ENCODE measurements around the gene SLC2A1. TPM values are rescaled to one million over a fixed set of nuclear protein-coding genes. Genes with fewer than 3 reads are reported as not detected.

Gene SLC2A1
- total RNA-seq, 2 experiments from 2014 or later: 158 to 162 TPM

DNA sequence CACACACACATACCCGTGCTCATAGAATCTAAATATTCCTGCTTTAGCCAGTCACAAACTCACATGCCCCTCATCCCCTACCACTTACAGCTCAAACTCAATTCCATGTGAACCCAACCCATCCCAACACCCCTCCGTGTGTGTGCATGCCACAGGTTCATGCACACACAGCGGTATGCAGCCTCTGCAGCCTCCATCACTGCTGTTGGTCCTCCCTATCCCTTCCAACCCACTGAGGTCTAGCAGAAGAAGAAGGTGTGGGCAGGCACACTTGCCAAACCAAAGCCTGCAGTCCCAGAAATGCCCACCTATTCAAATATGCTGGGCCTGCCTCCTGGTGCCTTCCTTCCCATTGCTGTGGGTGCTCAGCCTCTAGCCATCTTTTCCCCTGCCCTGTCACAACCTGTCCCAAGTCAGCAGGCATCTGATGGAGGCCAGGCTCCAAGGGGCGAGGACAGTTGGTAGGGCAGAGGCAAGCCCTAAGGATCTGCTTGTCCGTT, 26.2 kb downstream of the SLC2A1 start:
- DNase-seq: peak; percentile 34
- Mint-ChIP-seq H3K27ac (peak overlapping the region; percentile 91), H3K27me3 (no peaks in the 10 kb centered on the region), H3K4me1 (ENCODE audit: low read depth) (peaks cover 81% of the 10 kb centered on the region), H3K36me3 (ENCODE audit: low read depth) (peaks cover 84% of the 10 kb centered on the region), H3K4me3 (peak overlapping the region; percentile 60), H3K9me3 (no peaks in the 10 kb centered on the region)
- no peak for ATAC-seq
- CTCF ChIA-PET: interaction anchor here (0.8 to 1.6 kb wide), 7 partner anchors 9 to 110 kb away, joined by 3 to 9 read pairs (median 3); no protein-coding TSS in a partner anchor
- intact Hi-C loops (cut with micrococcal nuclease): no loop called here
- TF ChIP-seq, protein P1, sequence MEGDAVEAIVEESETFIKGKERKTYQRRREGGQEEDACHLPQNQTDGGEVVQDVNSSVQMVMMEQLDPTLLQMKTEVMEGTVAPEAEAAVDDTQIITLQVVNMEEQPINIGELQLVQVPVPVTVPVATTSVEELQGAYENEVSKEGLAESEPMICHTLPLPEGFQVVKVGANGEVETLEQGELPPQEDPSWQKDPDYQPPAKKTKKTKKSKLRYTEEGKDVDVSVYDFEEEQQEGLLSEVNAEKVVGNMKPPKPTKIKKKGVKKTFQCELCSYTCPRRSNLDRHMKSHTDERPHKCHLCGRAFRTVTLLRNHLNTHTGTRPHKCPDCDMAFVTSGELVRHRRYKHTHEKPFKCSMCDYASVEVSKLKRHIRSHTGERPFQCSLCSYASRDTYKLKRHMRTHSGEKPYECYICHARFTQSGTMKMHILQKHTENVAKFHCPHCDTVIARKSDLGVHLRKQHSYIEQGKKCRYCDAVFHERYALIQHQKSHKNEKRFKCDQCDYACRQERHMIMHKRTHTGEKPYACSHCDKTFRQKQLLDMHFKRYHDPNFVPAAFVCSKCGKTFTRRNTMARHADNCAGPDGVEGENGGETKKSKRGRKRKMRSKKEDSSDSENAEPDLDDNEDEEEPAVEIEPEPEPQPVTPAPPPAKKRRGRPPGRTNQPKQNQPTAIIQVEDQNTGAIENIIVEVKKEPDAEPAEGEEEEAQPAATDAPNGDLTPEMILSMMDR (IDR thresholded peaks at IDR 0.05): no peak
- POLR2A ChIA-PET: interaction anchor here (0.5 to 1.6 kb wide), 8 partner anchors 8 to 1980 kb away, joined by 3 to 6 read pairs (median 3); no protein-coding TSS in a partner anchor

DNA sequence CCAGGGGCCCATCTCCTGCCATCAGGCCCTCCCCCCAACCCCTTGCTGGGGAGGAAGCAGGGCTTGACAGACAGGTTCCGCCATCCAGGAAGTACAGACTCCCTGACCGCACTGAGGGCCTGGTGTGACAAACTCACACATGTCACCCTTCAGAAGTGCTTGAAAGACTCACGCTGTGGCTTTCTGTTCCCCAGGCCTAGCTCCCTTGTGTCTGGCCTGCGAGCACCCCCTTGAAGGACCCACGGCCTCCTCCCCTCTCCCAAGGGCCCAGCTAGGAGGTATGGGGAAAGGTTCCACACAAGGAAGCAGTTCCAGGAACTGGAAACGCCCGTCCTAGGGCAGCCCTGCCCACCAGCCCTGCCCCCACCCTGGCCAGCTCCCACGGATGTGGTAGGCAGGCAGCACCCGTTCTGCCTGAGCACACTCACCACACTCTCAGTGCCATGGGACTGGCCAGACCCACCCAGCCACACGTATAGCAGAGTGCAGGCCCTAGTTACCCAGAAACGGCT, 26.7 kb downstream of the SLC2A1 start:
- CTCF ChIA-PET: interaction anchor here (0.7 to 1.6 kb wide), 10 partner anchors 9 to 202 kb away, joined by 3 to 9 read pairs (median 4); no protein-coding TSS in a partner anchor
- peaks cover 79% of the 10 kb centered on the region for H3K4me1 Mint-ChIP-seq (ENCODE audit: low read depth)
- peak overlapping the region; percentile 91 for H3K27ac Mint-ChIP-seq
- DNase-seq (peak; percentile 91), ATAC-seq (peak; percentile 78)
- TF ChIP-seq, protein P1 (IDR thresholded peaks at IDR 0.05): no peak
- no peaks in the 10 kb centered on the region for H3K27me3 Mint-ChIP-seq
- peaks cover 84% of the 10 kb centered on the region for H3K36me3 Mint-ChIP-seq (ENCODE audit: low read depth)
- POLR2A ChIA-PET: interaction anchor here (0.5 to 1.6 kb wide), 9 partner anchors 8 to 1979 kb away, joined by 3 to 6 read pairs (median 3); no protein-coding TSS in a partner anchor
- H3K4me3 Mint-ChIP-seq: peak overlapping the region; percentile 60
- H3K9me3 Mint-ChIP-seq: no peaks in the 10 kb centered on the region
- intact Hi-C loops (cut with micrococcal nuclease): no loop called here

DNA sequence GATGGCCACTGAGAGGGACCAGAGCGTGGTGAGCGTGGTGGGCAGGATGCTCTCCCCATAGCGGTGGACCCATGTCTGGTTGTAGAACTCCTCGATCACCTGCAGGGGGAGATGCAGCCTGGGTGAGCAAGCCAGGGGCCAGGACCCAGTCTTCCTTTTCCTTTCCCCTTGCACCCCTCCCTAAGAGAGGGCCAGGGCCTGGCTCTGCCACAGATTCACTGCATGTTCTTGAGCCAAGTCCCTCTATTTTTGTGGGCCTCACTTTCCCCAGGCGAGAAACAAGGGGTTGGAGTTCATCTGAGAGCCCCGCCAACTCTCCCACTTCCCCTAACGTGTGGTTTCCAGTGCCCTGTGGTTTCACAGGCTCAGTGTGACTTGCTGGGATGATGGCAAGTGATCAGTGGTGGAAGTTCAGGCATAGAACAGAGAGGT, 27.5 kb downstream of the SLC2A1 start:
- no peaks in the 10 kb centered on the region for H3K9me3 Mint-ChIP-seq
- intact Hi-C loops (cut with micrococcal nuclease): no loop called here
- peaks cover 82% of the 10 kb centered on the region for H3K36me3 Mint-ChIP-seq (ENCODE audit: low read depth)
- TF ChIP-seq, protein P1 (IDR thresholded peaks at IDR 0.05): peak; percentile 64
- no peaks in the 10 kb centered on the region for H3K27me3 Mint-ChIP-seq
- ChIA-PET POLR2A (no interaction called here), CTCF (interaction anchor here (0.7 to 1.4 kb wide), 6 partner anchors 8 to 203 kb away, joined by 3 to 9 read pairs (median 4); no protein-coding TSS in a partner anchor)
- ATAC-seq (peak; percentile 49), DNase-seq (peak; percentile 59)
- peak overlapping the region; percentile 60 for H3K4me3 Mint-ChIP-seq
- peak overlapping the region; percentile 91 for H3K27ac Mint-ChIP-seq
- H3K4me1 Mint-ChIP-seq (ENCODE audit: low read depth): peaks cover 72% of the 10 kb centered on the region

DNA sequence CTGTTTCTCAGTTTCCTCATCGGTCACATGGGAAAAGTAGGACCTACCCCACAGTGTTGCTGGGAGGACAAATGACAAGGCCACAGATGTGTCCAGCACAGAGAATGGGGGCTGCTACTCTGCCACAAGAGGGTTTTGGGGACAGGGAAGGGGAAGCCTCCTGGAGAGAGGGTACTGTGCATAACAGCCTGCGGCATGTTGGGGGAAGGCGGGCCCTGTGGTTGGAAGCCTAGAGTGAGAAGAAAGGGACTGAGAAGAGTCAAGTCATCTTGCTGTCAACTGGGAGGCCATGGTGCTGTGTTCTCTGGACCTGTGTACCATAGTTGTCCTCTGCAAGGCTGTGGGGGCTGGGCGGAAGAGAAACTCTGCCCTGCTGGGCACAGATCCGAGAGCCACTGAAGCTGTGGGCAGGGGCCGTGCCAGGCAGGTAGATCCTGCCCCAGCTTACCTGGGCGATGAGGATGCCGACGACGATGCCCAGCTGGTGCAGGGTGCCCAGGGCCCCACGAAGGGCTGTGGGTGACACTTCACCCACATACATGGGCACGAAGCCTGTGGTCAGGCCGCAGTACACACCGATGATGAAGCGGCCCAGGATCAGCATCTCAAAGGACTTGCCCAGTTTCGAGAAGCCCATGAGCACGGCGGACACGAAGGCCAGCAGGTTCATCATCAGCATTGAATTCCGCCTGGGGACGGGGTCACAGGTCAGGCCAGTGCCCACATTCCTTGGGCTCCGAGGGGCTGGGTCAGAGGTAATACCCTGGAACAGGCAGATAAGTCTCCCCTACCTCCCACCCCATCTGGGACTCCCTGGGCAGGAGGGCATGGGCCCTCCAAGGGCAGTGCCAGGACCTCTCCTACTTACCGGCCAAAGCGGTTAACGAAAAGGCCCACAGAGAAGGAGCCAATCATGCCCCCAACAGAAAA, 28.2 kb downstream of the SLC2A1 start:
- Mint-ChIP-seq H3K4me3 (peak overlapping the region; percentile 60), H3K9me3 (no peaks in the 10 kb centered on the region), H3K27ac (peak overlapping the region; percentile 91), H3K36me3 (ENCODE audit: low read depth) (peaks cover 84% of the 10 kb centered on the region), H3K4me1 (ENCODE audit: low read depth) (peaks cover 70% of the 10 kb centered on the region), H3K27me3 (no peaks in the 10 kb centered on the region)
- TF ChIP-seq, protein P1 (IDR thresholded peaks at IDR 0.05): no peak
- intact Hi-C loops (cut with micrococcal nuclease): no loop called here
- ATAC-seq: no peak
- ChIA-PET CTCF (interaction anchor here (1.6 kb wide), 1 partner anchor 141 kb away, joined by 3 read pairs; no protein-coding TSS in a partner anchor), POLR2A (no interaction called here)
- DNase-seq: no peak

Measured in activated CD8-positive, alpha-beta T cell treated with anti-CD3 and anti-CD28 coated beads for 36 hours (primary cell).